BJ (cell line): ENCODE measurements around the gene PNMA6E. TPM values are rescaled to one million over a fixed set of nuclear protein-coding genes. Genes with fewer than 3 reads are reported as not detected.

Experiments
- CTCF ChIA-PET: fragments of 350-600 bp; formaldehyde crosslinking; extraction: SDS; loops from one replicate; lab custom pipeline; 2021; ENCODE audit warnings: antibody characterized with exemption, inconsistent platforms; lab: Yijun Ruan, JAX
- POLR2A ChIA-PET: fragments of 300-600 bp; sonication (Branson Sonifier 250); formaldehyde crosslinking; extraction: SDS; loops from one replicate; lab custom pipeline; 2021; ENCODE audit warnings: antibody characterized with exemption; lab: Charles Lee
- DNase-seq: peaks from one replicate; pipeline ENCODE4 v3.0.0-alpha.2; 2011; ENCODE audit warnings: low read depth
- H3K27me3 ChIP-seq: 2 replicates; pipeline ENCODE4 v1.6.0; 2011; ENCODE audit warnings: low read length; ENCODE audit not compliant: control insufficient read depth, insufficient read depth
- H3K36me3 ChIP-seq: 2 replicates; pipeline ENCODE4 v1.5.1; 2011; ENCODE audit warnings: low read length; ENCODE audit not compliant: control insufficient read depth, insufficient read depth
- H3K4me3 ChIP-seq: 2 replicates; pipeline ENCODE4 v1.5.1; 2011; ENCODE audit warnings: low read depth, mild to moderate bottlenecking, control low read depth, low read length
- polyA plus RNA-seq: library from polyadenylated mRNA; depleted of rRNA; stranded (reverse); fragments of >200 nt; gene quantifications from 2 replicates; pipeline ENCODE4 v1.2.3, GENCODE V29; 2011
- TF ChIP-seq, protein P1 (sequence below): IDR thresholded peaks from 2 replicates; pipeline ENCODE4 v1.5.1; 2011; ENCODE audit warnings: low read depth, mild to moderate bottlenecking, control low read depth, inconsistent platforms, low read length, moderate library complexity; ENCODE audit not compliant: insufficient read depth

The PNMA6E gene
- polyA plus RNA-seq, 1 experiment: not detected

DNA sequence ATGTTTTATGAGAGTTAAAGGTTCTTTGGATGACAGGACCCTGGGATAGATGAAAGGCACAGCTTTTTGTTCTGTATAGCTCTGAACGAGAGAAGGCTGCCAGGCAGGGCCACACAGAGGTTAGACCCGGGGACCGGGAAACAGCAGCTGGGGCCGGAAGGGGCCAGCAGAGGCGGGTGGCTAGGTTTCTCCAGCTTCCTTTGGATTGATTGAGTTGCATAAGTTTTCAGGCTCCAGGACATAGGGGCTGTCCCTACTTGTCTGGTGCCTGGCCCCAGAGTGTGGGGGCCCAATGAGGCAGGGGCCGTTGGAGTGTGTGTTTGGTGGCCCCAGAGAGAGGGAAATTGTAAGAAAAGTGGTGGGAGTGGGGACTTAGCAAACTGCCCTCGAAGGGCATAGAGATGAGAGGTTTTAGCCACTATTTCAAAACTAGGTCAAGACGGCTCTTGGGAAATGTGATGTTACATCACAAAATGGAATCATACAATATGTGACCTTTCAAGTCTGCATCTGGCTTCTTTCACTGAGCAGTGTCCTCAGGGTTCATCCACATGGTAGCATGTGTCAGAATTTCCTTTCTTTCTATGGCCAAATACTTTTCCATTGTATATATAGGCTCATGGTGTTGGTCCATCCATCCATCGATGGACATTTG lies 13.8 kb upstream of the PNMA6E start:
- no peak for DNase-seq
- Histone ChIP-seq H3K27me3 (no peaks in the 10 kb centered on the region), H3K36me3 (no peaks in the 10 kb centered on the region), H3K4me3 (no peak overlapping the region)
- CTCF ChIA-PET: interaction anchor here (1.4 kb wide), 1 partner anchor 22 kb away, joined by 3 read pairs; no protein-coding TSS in a partner anchor
- POLR2A ChIA-PET: no interaction called here
- TF ChIP-seq, protein P1, sequence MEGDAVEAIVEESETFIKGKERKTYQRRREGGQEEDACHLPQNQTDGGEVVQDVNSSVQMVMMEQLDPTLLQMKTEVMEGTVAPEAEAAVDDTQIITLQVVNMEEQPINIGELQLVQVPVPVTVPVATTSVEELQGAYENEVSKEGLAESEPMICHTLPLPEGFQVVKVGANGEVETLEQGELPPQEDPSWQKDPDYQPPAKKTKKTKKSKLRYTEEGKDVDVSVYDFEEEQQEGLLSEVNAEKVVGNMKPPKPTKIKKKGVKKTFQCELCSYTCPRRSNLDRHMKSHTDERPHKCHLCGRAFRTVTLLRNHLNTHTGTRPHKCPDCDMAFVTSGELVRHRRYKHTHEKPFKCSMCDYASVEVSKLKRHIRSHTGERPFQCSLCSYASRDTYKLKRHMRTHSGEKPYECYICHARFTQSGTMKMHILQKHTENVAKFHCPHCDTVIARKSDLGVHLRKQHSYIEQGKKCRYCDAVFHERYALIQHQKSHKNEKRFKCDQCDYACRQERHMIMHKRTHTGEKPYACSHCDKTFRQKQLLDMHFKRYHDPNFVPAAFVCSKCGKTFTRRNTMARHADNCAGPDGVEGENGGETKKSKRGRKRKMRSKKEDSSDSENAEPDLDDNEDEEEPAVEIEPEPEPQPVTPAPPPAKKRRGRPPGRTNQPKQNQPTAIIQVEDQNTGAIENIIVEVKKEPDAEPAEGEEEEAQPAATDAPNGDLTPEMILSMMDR: no peak

DNA sequence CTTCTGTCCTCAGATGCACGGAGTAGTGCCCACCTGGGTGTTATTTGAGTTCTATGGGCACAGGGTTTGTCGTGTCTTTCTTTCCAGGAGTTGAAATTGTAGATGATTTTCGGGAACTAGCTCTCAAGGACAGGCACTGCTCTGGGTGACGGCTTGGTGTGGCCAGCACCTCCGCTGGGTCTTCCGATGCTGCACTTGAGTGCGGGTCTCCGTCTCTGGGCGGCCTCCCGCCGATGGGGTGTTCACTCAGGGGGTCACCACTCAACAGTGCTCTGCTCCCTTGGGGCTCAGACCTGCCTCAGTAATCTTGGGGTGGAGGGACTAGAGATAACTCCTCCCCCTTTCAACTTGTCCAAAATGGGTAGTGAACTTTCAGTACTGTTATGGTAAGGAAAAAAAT lies 12.6 kb upstream of the PNMA6E start:
- no peak overlapping the region for H3K4me3 ChIP-seq
- H3K27me3 ChIP-seq: no peaks in the 10 kb centered on the region
- no peaks in the 10 kb centered on the region for H3K36me3 ChIP-seq
- CTCF ChIA-PET: interaction anchor here (1.0 kb wide), 2 partner anchors 35 to 381 kb away, joined by 3 read pairs; no protein-coding TSS in a partner anchor
- POLR2A ChIA-PET: no interaction called here
- no peak for DNase-seq
- TF ChIP-seq, protein P1: no peak

DNA sequence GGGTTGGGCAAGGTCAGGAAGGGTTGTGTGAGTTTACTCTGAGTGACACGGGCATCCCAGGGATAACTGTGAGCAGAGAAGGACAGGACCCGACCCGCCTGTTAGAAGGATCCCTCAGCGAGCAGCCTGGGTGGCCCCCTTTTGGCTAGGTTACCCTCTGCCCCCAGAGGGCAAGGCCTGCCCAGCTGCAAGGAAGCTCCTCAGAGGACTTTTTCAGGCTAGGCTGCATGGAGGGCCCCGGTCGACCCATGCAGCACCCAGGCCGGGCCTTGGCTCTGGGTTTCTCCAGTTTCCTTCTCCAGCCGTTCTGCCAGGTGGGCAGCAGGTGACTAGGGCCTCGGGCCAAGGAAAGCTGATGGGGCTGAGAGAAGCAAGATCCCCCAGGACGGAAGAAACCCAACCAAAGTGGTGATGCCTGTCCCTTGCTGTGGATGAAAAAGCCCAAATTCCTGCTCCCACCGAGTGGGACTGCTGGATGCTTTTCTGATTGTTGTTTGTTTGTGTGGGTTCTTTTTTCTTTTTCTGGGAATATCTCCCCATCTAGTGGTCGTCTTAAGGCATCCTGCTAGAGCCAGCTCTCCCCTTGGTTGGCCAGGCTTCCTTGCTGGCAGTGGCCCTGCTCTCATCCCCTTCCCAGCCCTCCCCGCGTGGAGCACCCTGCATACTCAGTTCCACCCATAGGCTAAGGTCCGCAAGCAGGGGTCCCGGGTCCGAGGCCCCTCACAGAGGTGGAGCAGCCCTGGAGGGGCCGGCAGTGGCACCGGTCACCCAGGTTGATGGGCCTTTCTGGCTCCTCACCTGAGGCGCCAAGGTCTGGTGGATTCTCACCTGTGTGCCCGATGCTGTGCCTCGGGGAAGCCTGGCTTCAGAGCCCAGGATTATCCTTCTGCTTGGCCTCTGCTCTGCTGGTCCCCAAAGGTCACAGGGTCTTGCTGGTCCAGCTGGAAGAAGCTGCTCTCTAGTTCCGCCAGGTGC lies 11.9 kb upstream of the PNMA6E start:
- DNase-seq: no peak
- CTCF ChIA-PET: interaction anchor here (1.0 kb wide), 2 partner anchors 36 to 380 kb away, joined by 3 read pairs; no protein-coding TSS in a partner anchor
- TF ChIP-seq, protein P1: peak; percentile 17; the same call in 1 of the 2 replicates
- Histone ChIP-seq H3K36me3 (no peaks in the 10 kb centered on the region), H3K4me3 (no peak overlapping the region), H3K27me3 (no peaks in the 10 kb centered on the region)
- POLR2A ChIA-PET: no interaction called here

DNA sequence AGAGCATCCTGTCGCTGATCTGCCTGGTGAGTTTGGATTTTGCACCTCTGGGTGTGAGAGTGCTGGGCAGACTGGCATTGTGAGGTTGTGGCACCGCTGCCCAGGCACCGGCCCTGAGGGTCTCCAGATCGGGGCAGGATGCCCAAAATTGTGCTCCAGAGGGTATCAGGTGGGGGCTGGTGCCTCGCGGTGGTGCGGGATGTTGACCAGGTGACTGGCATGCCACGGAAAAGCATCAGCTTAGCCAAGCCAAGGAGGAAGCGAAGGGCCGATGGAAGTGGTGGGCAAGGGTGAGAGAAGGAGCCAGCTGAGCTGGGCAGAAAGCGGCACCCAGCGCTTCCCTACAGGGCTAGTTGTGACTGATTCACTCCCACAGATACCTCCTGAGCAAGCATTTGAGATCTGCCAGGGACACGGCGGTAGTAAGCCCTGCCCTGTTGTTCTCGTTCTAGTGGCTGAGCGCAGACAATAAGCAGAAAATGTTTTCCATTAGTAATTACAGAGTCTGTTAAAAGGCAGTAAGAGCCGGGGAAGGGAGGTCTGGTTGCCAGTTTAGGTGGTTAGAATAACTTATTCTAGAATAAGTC lies 10.9 kb upstream of the PNMA6E start:
- TF ChIP-seq, protein P1: no peak
- POLR2A ChIA-PET: no interaction called here
- no peaks in the 10 kb centered on the region for H3K27me3 ChIP-seq
- DNase-seq: no peak
- peak overlapping the region; percentile 57 for H3K4me3 ChIP-seq
- CTCF ChIA-PET: no interaction called here
- no peaks in the 10 kb centered on the region for H3K36me3 ChIP-seq
